IMR-90 (cell line): ENCODE results near the gene CDK8.

ENCODE experiments used
- BHLHE40 ChIP-seq: fragments of 150-350 bp; IDR thresholded peaks from 2 replicates; pipeline ENCODE4 v1.6.1; 2016; ENCODE audit warnings: mild to moderate bottlenecking, low read depth, low read length
- CEBPB ChIP-seq: IDR thresholded peaks from 2 replicates; pipeline ENCODE4 v1.6.1; 2012; ENCODE audit warnings: low read depth, low read length, improper control_type of control experiment
- FOS ChIP-seq: fragments of 150-350 bp; IDR thresholded peaks from 2 replicates; pipeline ENCODE4 v1.6.1; 2016; ENCODE audit warnings: low read depth, low read length
- MAFK ChIP-seq: IDR thresholded peaks from 2 replicates; pipeline ENCODE4 v1.6.1; 2012; ENCODE audit warnings: low read depth, low read length, improper control_type of control experiment
- MAZ ChIP-seq: IDR thresholded peaks from 2 replicates; pipeline ENCODE4 v1.6.1; 2012; ENCODE audit warnings: low read depth, mild to moderate bottlenecking, low read length, improper control_type of control experiment, moderate library complexity, borderline replicate concordance
- MXI1 ChIP-seq: IDR thresholded peaks from 2 replicates; pipeline ENCODE4 v1.6.1; 2012; ENCODE audit warnings: low read depth, mild to moderate bottlenecking, low read length, moderate library complexity, borderline replicate concordance
- POLR2A ChIP-seq: IDR thresholded peaks from 2 replicates; pipeline ENCODE4 v1.6.1; 2012; ENCODE audit warnings: mild to moderate bottlenecking, low read depth, low read length
- RAD21 ChIP-seq: IDR thresholded peaks from 2 replicates; pipeline ENCODE4 v1.6.1; 2012; ENCODE audit warnings: low read length, improper control_type of control experiment
- RCOR1 ChIP-seq: IDR thresholded peaks from 2 replicates; pipeline ENCODE4 v1.6.1; 2012; ENCODE audit warnings: mild to moderate bottlenecking, low read length, improper control_type of control experiment; ENCODE audit not compliant: insufficient replicate concordance
- RFX5 ChIP-seq: IDR thresholded peaks from 2 replicates; pipeline ENCODE4 v1.8.0; 2012; ENCODE audit warnings: low read depth, mild to moderate bottlenecking, low read length, moderate library complexity
- SMC3 ChIP-seq: fragments of 150-350 bp; IDR thresholded peaks from 2 replicates; pipeline ENCODE4 v1.6.1; 2016; ENCODE audit warnings: low read depth, mild to moderate bottlenecking, antibody characterized with exemption, low read length, moderate library complexity
- USF2 ChIP-seq: fragments of 150-350 bp; IDR thresholded peaks from 2 replicates; pipeline ENCODE4 v1.6.1; 2017; ENCODE audit warnings: mild to moderate bottlenecking, antibody characterized with exemption, low read length, low read depth
- TF ChIP-seq, protein P1 (sequence below): conservative IDR thresholded peaks from 2 replicates; pipeline ENCODE4 v1.5.1; 2012; ENCODE audit warnings: mild to moderate bottlenecking, low read depth, low read length, improper control_type of control experiment
- TF ChIP-seq, protein P2 (sequence below): fragments of 150-350 bp; IDR thresholded peaks from 2 replicates; pipeline ENCODE4 v1.6.1; 2016; ENCODE audit warnings: low read depth, mild to moderate bottlenecking, low read length, moderate library complexity, borderline replicate concordance

DNA sequence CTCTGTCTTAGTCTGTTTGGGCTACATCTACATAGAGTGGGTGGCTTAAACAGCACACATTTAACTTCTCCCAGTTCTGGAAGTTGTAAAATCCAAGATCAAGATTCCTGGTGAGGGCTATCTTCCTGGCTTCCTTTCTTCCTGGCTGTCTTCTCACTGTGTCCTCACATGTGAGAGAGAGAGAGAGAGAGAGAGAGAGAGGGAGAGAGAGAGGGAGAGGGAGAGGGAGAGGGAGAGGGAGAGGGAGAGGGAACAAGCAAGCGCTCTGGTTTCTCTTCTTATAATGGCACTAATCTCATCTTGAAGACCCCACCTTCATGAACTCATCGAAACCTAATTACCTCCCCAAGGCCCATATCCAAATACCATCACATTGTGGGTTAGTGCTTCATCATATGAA, 69.2 kb downstream of the CDK8 start:
- TF ChIP-seq, protein P1, sequence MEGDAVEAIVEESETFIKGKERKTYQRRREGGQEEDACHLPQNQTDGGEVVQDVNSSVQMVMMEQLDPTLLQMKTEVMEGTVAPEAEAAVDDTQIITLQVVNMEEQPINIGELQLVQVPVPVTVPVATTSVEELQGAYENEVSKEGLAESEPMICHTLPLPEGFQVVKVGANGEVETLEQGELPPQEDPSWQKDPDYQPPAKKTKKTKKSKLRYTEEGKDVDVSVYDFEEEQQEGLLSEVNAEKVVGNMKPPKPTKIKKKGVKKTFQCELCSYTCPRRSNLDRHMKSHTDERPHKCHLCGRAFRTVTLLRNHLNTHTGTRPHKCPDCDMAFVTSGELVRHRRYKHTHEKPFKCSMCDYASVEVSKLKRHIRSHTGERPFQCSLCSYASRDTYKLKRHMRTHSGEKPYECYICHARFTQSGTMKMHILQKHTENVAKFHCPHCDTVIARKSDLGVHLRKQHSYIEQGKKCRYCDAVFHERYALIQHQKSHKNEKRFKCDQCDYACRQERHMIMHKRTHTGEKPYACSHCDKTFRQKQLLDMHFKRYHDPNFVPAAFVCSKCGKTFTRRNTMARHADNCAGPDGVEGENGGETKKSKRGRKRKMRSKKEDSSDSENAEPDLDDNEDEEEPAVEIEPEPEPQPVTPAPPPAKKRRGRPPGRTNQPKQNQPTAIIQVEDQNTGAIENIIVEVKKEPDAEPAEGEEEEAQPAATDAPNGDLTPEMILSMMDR = no peak
- no peak for TF ChIP-seq RCOR1
- no peak for TF ChIP-seq CEBPB
- no peak for TF ChIP-seq USF2
- TF ChIP-seq POLR2A = no peak
- TF ChIP-seq RAD21 = no peak
- no peak for TF ChIP-seq FOS
- TF ChIP-seq MAFK = no peak
- no peak for TF ChIP-seq SMC3
- TF ChIP-seq MXI1 = no peak
- no peak for TF ChIP-seq RFX5
- no peak for TF ChIP-seq BHLHE40
- TF ChIP-seq, protein P2, sequence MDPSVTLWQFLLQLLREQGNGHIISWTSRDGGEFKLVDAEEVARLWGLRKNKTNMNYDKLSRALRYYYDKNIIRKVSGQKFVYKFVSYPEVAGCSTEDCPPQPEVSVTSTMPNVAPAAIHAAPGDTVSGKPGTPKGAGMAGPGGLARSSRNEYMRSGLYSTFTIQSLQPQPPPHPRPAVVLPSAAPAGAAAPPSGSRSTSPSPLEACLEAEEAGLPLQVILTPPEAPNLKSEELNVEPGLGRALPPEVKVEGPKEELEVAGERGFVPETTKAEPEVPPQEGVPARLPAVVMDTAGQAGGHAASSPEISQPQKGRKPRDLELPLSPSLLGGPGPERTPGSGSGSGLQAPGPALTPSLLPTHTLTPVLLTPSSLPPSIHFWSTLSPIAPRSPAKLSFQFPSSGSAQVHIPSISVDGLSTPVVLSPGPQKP = no peak
- no peak for TF ChIP-seq MAZ
